Breast epithelium (tissue), 4 donors: Measurements from ENCODE around the gene BDKRB1. TPM values are rescaled to one million over a fixed set of nuclear protein-coding genes. Genes with fewer than 3 reads are reported as not detected.
A peak's percentile ranks its signal among the peaks of the same experiment; 100 is the strongest.

ENCODE experiments used
- DNase-seq, 2 donors: peaks; one replicate each; pipeline ENCODE4 v3.0.0-alpha.2; 2019; ENCODE audit warnings: low spot score in 2 of 2
- H3K27ac ChIP-seq, 2 donors: fragments of 200-600 bp; sonication (generic) in 1 of 2; one replicate each; pipeline ENCODE4 v1.5.1; 2016 to 2019; ENCODE audit warnings: mild to moderate bottlenecking in 1 of 2
- H3K27me3 ChIP-seq, 2 donors: fragments of 200-600 bp; sonication (generic) in 1 of 2; one replicate each; pipeline versions ENCODE4 v1.5.1 to v1.6.0; 2017 to 2019; ENCODE audit warnings: control low read depth in 1 of 2, mild to moderate bottlenecking in 1 of 2
- H3K36me3 ChIP-seq: fragments of 200-600 bp; one replicate; pipeline ENCODE4 v1.5.1; 2019
- H3K4me1 ChIP-seq, 2 donors: fragments of 200-600 bp; sonication (generic); one replicate each; pipeline ENCODE4 v1.5.1; 2016 to 2019; ENCODE audit warnings: control low read depth in 1 of 2
- H3K4me3 ChIP-seq, 3 donors: fragments of 200-600 bp; sonication (generic); 1 replicate in 2 of 3; 2 replicates in 1 of 3; pipeline ENCODE4 v1.5.1; 2016 to 2019; ENCODE audit warnings: mild to moderate bottlenecking in 3 of 3, moderate library complexity in 2 of 3
- H3K9me3 ChIP-seq, 2 donors: fragments of 200-600 bp; sonication (generic) in 1 of 2; one replicate each; pipeline ENCODE4 v1.5.1; 2016 to 2019; ENCODE audit warnings: control low read depth in 1 of 2
- CTCF ChIP-seq, 3 donors: fragments of 450-650 bp; IDR thresholded peaks; one replicate each; pipeline ENCODE4 v1.5.1; 2016 to 2017; ENCODE audit warnings: antibody characterized with exemption in 3 of 3, mild to moderate bottlenecking in 3 of 3, moderate library complexity in 3 of 3
- POLR2A ChIP-seq: fragments of 450-650 bp; IDR thresholded peaks from one replicate; pipeline ENCODE4 v1.6.1; 2016; ENCODE audit warnings: antibody characterized with exemption, mild to moderate bottlenecking, moderate library complexity
- POLR2AphosphoS5 ChIP-seq, 3 donors: sonication (generic); formaldehyde crosslinking; IDR thresholded peaks; one replicate each; pipeline ENCODE4 v1.6.1; 2017; ENCODE audit warnings: antibody characterized with exemption in 3 of 3
- intact Hi-C: fragments of 100-400 bp; cut with DNase I; formaldehyde crosslinking; loops from one replicate; pipeline ENCODE4 v1.15.1; 2023; ENCODE audit warnings: low total_unique reads
- total RNA-seq, 3 donors: library from RNA; depleted of rRNA; stranded (reverse); fragments of >200 nt; gene quantifications; one replicate each; pipeline ENCODE4 v1.1.0, GENCODE V29; 2016

Gene BDKRB1
- total RNA-seq, result 1 to 10 TPM in 1 of 3 donors, not detected in 2; 5.9 TPM

- Histone ChIP-seq H3K4me3 (no peak within 1 kb of the TSS), H3K4me1 (peaks cover 0 to 3% of the 10 kb centered on the region in 2 donors), H3K27ac (peak within 1 kb of the TSS; percentile 17 to 44), H3K36me3 (no peaks in the 10 kb centered on the region), H3K9me3 (no peaks in the 10 kb centered on the region), H3K27me3 (no peaks in the 10 kb centered on the region)
- TF ChIP-seq POLR2A, result no peak
- no peak for TF ChIP-seq CTCF (IDR thresholded peaks at IDR 0.05)
- TF ChIP-seq POLR2AphosphoS5 (IDR thresholded peaks at IDR 0.05), result peak in 1 of 3 donors; percentile 30
- no peak for DNase-seq
- intact Hi-C loops, result no loop called here
Observed at GRCh38 chr14:96255501-96256366, at the start of gene BDKRB1. TSS of gene BDKRB1 (plus strand) at chr14:96256210. CDS start at chr14:96263683, 7,473 bp downstream.

- Histone ChIP-seq H3K4me3 (peak overlapping the region; percentile 43 to 71 (median 54)), H3K4me1 (no peaks in the 10 kb centered on the region), H3K27ac (peak overlapping the region in 1 of 2 donors; percentile 93), H3K36me3 (no peaks in the 10 kb centered on the region), H3K27me3 (no peaks in the 10 kb centered on the region), H3K9me3 (no peaks in the 10 kb centered on the region)
- intact Hi-C loops, result no loop called here
- DNase-seq, result no peak
- TF ChIP-seq POLR2AphosphoS5 (IDR thresholded peaks at IDR 0.05) (no peak), CTCF (IDR thresholded peaks at IDR 0.05) (no peak), POLR2A (no peak)
Observed at GRCh38 chr14:96206461-96206860, 49.5 kb upstream of the BDKRB1 start.

- intact Hi-C loops, result no loop called here
- H3K4me1 ChIP-seq, result no peaks in the 10 kb centered on the region
- no peaks in the 10 kb centered on the region for H3K27me3 ChIP-seq
- peaks cover 0 to 6% of the 10 kb centered on the region in 2 donors for H3K9me3 ChIP-seq
- no peak overlapping the region for H3K4me3 ChIP-seq
- no peaks in the 10 kb centered on the region for H3K36me3 ChIP-seq
- DNase-seq, result no peak
- no peak for TF ChIP-seq POLR2A
- TF ChIP-seq POLR2AphosphoS5 (IDR thresholded peaks at IDR 0.05), result no peak
- TF ChIP-seq CTCF (IDR thresholded peaks at IDR 0.05), result no peak
- H3K27ac ChIP-seq, result no peak overlapping the region
Observed at GRCh38 chr14:96207686-96208085, 48.3 kb upstream of the BDKRB1 start.

GRCh38 chr14:96208739-96209138 lies 47.3 kb upstream of the BDKRB1 start:
- DNase-seq, result no peak
- Histone ChIP-seq H3K36me3 (no peaks in the 10 kb centered on the region), H3K4me1 (no peaks in the 10 kb centered on the region), H3K27me3 (no peaks in the 10 kb centered on the region), H3K27ac (peak overlapping the region in 1 of 2 donors; percentile 43), H3K9me3 (peaks cover 0 to 6% of the 10 kb centered on the region in 2 donors), H3K4me3 (no peak overlapping the region)
- TF ChIP-seq POLR2A (no peak), POLR2AphosphoS5 (IDR thresholded peaks at IDR 0.05) (no peak), CTCF (IDR thresholded peaks at IDR 0.05) (no peak)
- intact Hi-C loops, result no loop called here

- H3K36me3 ChIP-seq, result no peaks in the 10 kb centered on the region
- no peaks in the 10 kb centered on the region for H3K27me3 ChIP-seq
- TF ChIP-seq CTCF (IDR thresholded peaks at IDR 0.05) (no peak), POLR2A (no peak)
- H3K4me1 ChIP-seq, result no peaks in the 10 kb centered on the region
- intact Hi-C loops, result no loop called here
- H3K27ac ChIP-seq, result no peak overlapping the region
- H3K4me3 ChIP-seq, result no peak overlapping the region
- H3K9me3 ChIP-seq, result peaks cover 0 to 6% of the 10 kb centered on the region in 2 donors
- DNase-seq, result no peak
Observed at GRCh38 chr14:96212140-96212539, 43.9 kb upstream of the BDKRB1 start.
